Astrocyte of the spinal cord (primary cell): ENCODE measurements around the gene POU3F1.

Experiments used
- DNase-seq: peaks from one replicate; pipeline ENCODE4 v3.0.0; 2011; ENCODE audit warnings: low read depth, low spot score
- H3K4me3 ChIP-seq: 2 replicates; pipeline ENCODE4 v1.5.1; 2011; ENCODE audit warnings: low read depth, mild to moderate bottlenecking, low read length, moderate library complexity
- in situ Hi-C: cut with HindIII; loops from 2 replicates; pipeline ENCODE4 v1.10.0; 2017; ENCODE audit warnings: low sequenced_read_pairs
- TF ChIP-seq, protein P1 (sequence below): IDR thresholded peaks from 2 replicates; pipeline ENCODE4 v1.5.1; 2012; ENCODE audit warnings: low read depth, mild to moderate bottlenecking, low read length, inconsistent platforms

POU3F1 gene

GRCh38 chr1:38061290-38061689 lies 14.7 kb upstream of the POU3F1 start:
- in situ Hi-C loops, result no loop called here
- DNase-seq, result no peak
- no peak overlapping the region for H3K4me3 ChIP-seq
- TF ChIP-seq, protein P1, sequence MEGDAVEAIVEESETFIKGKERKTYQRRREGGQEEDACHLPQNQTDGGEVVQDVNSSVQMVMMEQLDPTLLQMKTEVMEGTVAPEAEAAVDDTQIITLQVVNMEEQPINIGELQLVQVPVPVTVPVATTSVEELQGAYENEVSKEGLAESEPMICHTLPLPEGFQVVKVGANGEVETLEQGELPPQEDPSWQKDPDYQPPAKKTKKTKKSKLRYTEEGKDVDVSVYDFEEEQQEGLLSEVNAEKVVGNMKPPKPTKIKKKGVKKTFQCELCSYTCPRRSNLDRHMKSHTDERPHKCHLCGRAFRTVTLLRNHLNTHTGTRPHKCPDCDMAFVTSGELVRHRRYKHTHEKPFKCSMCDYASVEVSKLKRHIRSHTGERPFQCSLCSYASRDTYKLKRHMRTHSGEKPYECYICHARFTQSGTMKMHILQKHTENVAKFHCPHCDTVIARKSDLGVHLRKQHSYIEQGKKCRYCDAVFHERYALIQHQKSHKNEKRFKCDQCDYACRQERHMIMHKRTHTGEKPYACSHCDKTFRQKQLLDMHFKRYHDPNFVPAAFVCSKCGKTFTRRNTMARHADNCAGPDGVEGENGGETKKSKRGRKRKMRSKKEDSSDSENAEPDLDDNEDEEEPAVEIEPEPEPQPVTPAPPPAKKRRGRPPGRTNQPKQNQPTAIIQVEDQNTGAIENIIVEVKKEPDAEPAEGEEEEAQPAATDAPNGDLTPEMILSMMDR, result no peak

DNA sequence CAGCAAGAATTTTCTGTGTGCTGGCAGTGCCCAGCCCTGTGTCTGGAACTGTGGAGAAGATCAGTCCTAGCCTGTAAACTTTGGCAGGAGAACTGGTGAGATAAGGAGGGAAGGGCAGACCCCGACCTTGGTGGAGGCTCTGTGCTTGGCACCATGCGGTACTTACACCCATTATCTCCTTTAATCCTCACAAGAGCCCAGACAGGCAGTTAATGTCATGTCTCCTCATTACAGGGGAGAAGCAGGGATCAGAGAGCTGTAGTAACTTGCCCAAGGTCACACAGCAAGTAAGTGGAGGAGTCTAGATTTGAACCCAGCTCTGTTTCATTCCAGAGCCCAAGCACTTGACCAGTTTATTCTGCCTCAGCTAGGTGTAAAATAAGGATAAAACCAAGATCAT lies 13.9 kb upstream of the POU3F1 start:
- TF ChIP-seq, protein P1, result no peak
- DNase-seq, result no peak
- no peak overlapping the region for H3K4me3 ChIP-seq
- in situ Hi-C loops, result no loop called here

- in situ Hi-C loops, result no loop called here
- TF ChIP-seq, protein P1, result no peak
- H3K4me3 ChIP-seq, result no peak overlapping the region
- DNase-seq, result no peak
Observed at GRCh38 chr1:38059635-38060250, 13.2 kb upstream of the POU3F1 start.

DNA sequence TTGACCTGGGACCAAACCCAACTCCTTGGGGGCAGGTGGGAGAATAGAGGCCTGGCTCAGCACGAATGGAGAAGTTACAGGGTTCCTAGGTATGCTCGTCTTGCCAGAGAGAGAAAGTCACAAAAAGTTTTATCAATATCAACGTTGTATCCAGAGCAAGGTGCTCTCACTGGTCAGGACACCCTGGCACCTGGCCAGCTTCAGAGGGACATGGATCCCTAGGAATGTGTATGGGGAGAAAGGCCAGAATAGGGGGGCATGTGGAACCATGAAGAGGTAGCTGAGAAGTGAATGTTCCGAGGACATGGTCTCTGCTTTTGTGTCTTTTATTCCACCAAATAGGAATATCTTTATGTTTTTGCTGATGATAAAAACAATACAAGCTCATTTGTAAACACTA lies 9.4 kb upstream of the POU3F1 start:
- in situ Hi-C loops, result no loop called here
- no peak overlapping the region for H3K4me3 ChIP-seq
- DNase-seq, result no peak
- TF ChIP-seq, protein P1, result no peak

GRCh38 chr1:38055398-38055797 lies 8.8 kb upstream of the POU3F1 start:
- in situ Hi-C loops, result no loop called here
- TF ChIP-seq, protein P1, result no peak
- no peak for DNase-seq
- H3K4me3 ChIP-seq, result no peak overlapping the region

- in situ Hi-C loops, result no loop called here
- DNase-seq, result no peak
- no peak overlapping the region for H3K4me3 ChIP-seq
- TF ChIP-seq, protein P1, result no peak
Observed at GRCh38 chr1:38053416-38054091, 7.0 kb upstream of the POU3F1 start.
